Epithelial cell of proximal tubule (primary cell): ENCODE measurements around the gene UNC5A. TPM values are rescaled to one million over a fixed set of nuclear protein-coding genes. Genes with fewer than 3 reads are reported as not detected.
A peak's percentile ranks its signal among the peaks of the same experiment; 100 is the strongest.

Experiments used
- DNase-seq: peaks from one replicate; pipeline ENCODE4 v3.0.0-alpha.2; 2011; ENCODE audit warnings: low read depth
- H3K4me3 ChIP-seq: 2 replicates; pipeline ENCODE4 v1.5.1; 2011; ENCODE audit warnings: low read depth, mild to moderate bottlenecking, low read length
- CTCF ChIP-seq: conservative IDR thresholded peaks from 2 replicates; pipeline ENCODE4 v1.5.1; 2012; ENCODE audit warnings: low read depth, mild to moderate bottlenecking, low read length
- total RNA-seq: library from RNA; depleted of rRNA; stranded (reverse); fragments of >200 nt; gene quantifications from 2 replicates; pipeline ENCODE4 v1.2.3, GENCODE V29; 2015

UNC5A gene
- total RNA-seq, 1 donor from 2014 or later = 1.2 TPM

- peak overlapping the region; percentile 49 for H3K4me3 ChIP-seq
- TF ChIP-seq CTCF = no peak
- no peak for DNase-seq
Measured at GRCh38 chr5:176810687-176811501, 535 bp downstream of the UNC5A start.

- H3K4me3 ChIP-seq = no peak overlapping the region
- TF ChIP-seq CTCF = peak; percentile 70
- DNase-seq = no peak
Measured at GRCh38 chr5:176812269-176813259, 2.2 kb downstream of the UNC5A start.

GRCh38 chr5:176813587-176814312 lies 3.4 kb downstream of the UNC5A start:
- no peak for TF ChIP-seq CTCF
- no peak for DNase-seq
- H3K4me3 ChIP-seq = no peak overlapping the region

GRCh38 chr5:176814313-176814685 lies 3.9 kb downstream of the UNC5A start:
- TF ChIP-seq CTCF = no peak
- no peak overlapping the region for H3K4me3 ChIP-seq
- DNase-seq = no peak

GRCh38 chr5:176814836-176815438 lies 4.6 kb downstream of the UNC5A start:
- H3K4me3 ChIP-seq = no peak overlapping the region
- DNase-seq = no peak
- TF ChIP-seq CTCF = no peak

- H3K4me3 ChIP-seq = no peak overlapping the region
- no peak for DNase-seq
- TF ChIP-seq CTCF = no peak
Measured at GRCh38 chr5:176816043-176816745, 5.8 kb downstream of the UNC5A start.
